BE2C (cell line): ENCODE results near the gene MIPOL1.

Experiments
- DNase-seq: peaks from one replicate; pipeline ENCODE4 v3.0.0-alpha.2; 2020
- H3K27me3 ChIP-seq: fragments of 250-450 bp; sonication (Bioruptor Pico); 2 replicates; pipeline ENCODE4 v1.5.1; 2020; ENCODE audit warnings: mild to moderate bottlenecking
- H3K36me3 ChIP-seq: fragments of 250-450 bp; sonication (Bioruptor Pico); 2 replicates; pipeline ENCODE4 v1.5.1; 2020; ENCODE audit warnings: mild to moderate bottlenecking
- H3K4me1 ChIP-seq: fragments of 250-450 bp; sonication (Bioruptor Pico); 2 replicates; pipeline ENCODE4 v1.5.1; 2020
- H3K4me3 ChIP-seq: 2 replicates; pipeline ENCODE4 v1.5.1; 2011; ENCODE audit warnings: low read depth, low read length
- H3K9me3 ChIP-seq: fragments of 250-450 bp; sonication (Bioruptor Pico); 2 replicates; pipeline ENCODE4 v1.5.1; 2020
- TF ChIP-seq, protein P1 (sequence below): IDR thresholded peaks from 2 replicates; pipeline ENCODE4 v1.5.1; 2012; ENCODE audit warnings: mild to moderate bottlenecking, low read depth, low read length

Gene MIPOL1

DNA sequence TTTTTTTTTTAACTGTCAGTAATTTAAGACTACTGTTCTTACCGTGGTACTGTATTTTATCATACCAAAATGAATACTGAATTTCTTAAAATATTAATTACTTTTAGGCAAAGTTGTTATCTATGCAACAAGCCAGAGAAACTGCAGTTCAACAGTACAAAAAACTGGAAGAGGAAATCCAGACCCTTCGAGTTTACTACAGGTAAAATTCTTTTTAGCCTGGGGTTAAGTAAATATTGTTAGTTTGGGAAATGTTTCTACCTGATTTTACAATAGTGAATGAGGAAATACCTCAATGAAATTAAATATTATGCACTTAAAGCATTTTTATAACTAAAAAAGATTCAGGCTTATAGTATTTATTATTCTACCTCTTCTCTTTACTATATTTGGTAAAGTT lies 225.0 kb downstream of the MIPOL1 start:
- H3K4me3 ChIP-seq, result no peak overlapping the region
- no peaks in the 10 kb centered on the region for H3K4me1 ChIP-seq
- no peak for DNase-seq
- peaks cover 5% of the 10 kb centered on the region; the same call in 1 of the 2 replicates for H3K27me3 ChIP-seq
- H3K9me3 ChIP-seq, result no peaks in the 10 kb centered on the region
- H3K36me3 ChIP-seq, result no peaks in the 10 kb centered on the region
- TF ChIP-seq, protein P1, sequence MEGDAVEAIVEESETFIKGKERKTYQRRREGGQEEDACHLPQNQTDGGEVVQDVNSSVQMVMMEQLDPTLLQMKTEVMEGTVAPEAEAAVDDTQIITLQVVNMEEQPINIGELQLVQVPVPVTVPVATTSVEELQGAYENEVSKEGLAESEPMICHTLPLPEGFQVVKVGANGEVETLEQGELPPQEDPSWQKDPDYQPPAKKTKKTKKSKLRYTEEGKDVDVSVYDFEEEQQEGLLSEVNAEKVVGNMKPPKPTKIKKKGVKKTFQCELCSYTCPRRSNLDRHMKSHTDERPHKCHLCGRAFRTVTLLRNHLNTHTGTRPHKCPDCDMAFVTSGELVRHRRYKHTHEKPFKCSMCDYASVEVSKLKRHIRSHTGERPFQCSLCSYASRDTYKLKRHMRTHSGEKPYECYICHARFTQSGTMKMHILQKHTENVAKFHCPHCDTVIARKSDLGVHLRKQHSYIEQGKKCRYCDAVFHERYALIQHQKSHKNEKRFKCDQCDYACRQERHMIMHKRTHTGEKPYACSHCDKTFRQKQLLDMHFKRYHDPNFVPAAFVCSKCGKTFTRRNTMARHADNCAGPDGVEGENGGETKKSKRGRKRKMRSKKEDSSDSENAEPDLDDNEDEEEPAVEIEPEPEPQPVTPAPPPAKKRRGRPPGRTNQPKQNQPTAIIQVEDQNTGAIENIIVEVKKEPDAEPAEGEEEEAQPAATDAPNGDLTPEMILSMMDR, result no peak

DNA sequence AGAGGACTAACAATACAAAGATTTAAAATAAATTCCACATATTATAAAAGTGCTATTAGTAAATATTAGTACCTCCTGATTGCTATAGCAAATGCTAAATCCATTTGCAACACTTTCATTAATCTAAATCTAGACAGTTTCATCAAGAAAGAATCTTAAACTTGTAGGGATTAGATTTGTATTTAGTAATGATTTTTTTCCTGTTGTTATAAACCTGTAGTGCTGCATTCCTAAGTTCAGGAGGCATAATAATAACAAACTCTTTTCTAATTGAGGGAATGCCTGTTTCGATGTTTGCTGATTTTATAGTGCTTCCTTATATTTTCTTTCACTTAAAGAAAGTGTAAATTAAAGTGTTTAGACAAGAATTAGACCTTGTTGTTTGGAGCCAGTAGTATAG lies 231.2 kb downstream of the MIPOL1 start:
- Histone ChIP-seq H3K36me3 (no peaks in the 10 kb centered on the region), H3K27me3 (no peaks in the 10 kb centered on the region), H3K9me3 (no peaks in the 10 kb centered on the region), H3K4me1 (no peaks in the 10 kb centered on the region), H3K4me3 (no peak overlapping the region)
- no peak for DNase-seq
- TF ChIP-seq, protein P1, result no peak

DNA sequence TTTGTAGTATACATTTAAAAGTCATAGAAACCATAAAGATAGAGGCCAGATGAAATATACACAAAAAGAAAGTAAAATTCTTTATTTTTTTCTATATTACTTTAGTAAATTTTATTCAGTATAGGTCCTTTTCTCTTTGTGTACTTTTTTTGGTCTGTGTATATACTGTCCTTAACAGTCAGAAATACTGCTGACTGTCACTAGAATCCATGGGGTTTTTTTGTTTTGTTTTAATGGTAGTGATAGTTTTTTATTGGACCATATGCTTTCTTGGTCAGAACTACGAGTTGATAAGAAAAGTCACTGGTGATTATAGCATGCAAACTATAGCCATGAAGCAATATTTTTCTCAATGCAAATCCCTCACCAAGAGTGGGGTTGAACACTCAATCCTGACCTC lies 231.9 kb downstream of the MIPOL1 start:
- no peaks in the 10 kb centered on the region for H3K27me3 ChIP-seq
- H3K4me3 ChIP-seq, result no peak overlapping the region
- no peaks in the 10 kb centered on the region for H3K9me3 ChIP-seq
- TF ChIP-seq, protein P1, result no peak
- H3K4me1 ChIP-seq, result no peaks in the 10 kb centered on the region
- H3K36me3 ChIP-seq, result no peaks in the 10 kb centered on the region
- no peak for DNase-seq

DNA sequence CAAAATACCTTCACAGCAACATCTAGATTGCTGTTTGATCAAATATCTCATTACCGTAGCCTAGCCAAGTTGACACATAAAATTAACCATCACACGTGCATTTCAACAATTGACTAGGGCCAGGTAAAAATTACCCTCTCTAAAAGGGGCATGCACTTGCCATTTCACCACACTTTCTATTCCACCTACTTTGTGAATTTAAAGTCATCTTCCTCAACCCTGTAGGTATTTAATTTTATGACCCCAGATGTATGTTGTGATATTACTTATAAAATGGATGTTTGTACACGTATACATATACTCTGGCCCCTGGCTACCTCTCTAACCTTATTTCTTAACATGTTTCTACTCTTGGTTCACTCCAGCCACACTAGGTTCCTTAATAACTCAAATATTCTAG lies 237.1 kb downstream of the MIPOL1 start:
- TF ChIP-seq, protein P1, result no peak
- no peaks in the 10 kb centered on the region for H3K9me3 ChIP-seq

DNA sequence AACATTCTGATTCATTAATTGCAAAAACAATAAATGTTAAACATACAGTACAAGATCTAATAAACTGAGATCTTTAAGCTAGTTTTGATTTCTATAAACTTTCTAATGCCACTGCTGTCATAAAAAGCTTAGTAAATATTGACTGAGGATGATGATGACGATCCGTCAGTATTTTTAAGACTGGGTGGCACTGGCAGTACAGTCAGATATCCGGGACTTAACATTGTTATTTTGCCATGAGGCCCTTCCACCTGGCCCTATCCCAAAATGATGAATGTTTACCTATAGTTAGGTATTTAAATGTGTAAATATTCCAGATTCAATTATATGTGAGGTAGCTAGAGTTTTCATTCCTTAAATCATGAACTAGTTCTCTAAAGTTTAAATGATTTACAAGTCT lies 238.8 kb downstream of the MIPOL1 start:
- no peak for DNase-seq
- Histone ChIP-seq H3K4me1 (no peaks in the 10 kb centered on the region), H3K4me3 (no peak overlapping the region), H3K36me3 (no peaks in the 10 kb centered on the region), H3K27me3 (no peaks in the 10 kb centered on the region), H3K9me3 (no peaks in the 10 kb centered on the region)
- TF ChIP-seq, protein P1, result no peak

More for the DNA sequence above, 237.1 kb downstream of the MIPOL1 start:
- H3K4me3 ChIP-seq, result no peak overlapping the region
- no peaks in the 10 kb centered on the region for H3K27me3 ChIP-seq
- H3K36me3 ChIP-seq, result no peaks in the 10 kb centered on the region
- no peaks in the 10 kb centered on the region for H3K4me1 ChIP-seq
- no peak for DNase-seq

DNA sequence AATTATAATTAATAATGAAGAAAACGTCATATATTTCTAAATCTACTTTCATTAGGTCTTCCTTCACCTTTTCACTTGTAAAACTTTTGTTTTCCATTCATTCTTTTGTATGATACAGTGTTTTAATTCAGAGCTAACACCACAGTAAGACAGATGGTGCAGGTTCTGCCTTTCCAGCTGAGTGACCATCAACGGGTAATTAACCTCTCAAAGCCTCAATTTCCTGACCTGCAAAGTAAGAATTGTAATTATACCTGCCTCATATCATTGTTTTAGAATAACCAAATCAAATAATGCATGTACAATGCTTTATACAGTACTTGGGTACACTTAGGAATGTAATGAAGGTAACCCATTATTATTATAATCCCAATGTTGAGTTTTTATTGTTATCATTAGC lies 239.8 kb downstream of the MIPOL1 start:
- Histone ChIP-seq H3K9me3 (no peaks in the 10 kb centered on the region), H3K4me3 (no peak overlapping the region), H3K4me1 (no peaks in the 10 kb centered on the region), H3K27me3 (no peaks in the 10 kb centered on the region), H3K36me3 (no peaks in the 10 kb centered on the region)
- TF ChIP-seq, protein P1, result no peak
- no peak for DNase-seq
